Uterus (tissue), 2 donors: Measurements from ENCODE around the gene PTPRN2.

ENCODE experiments used
- POLR2A ChIP-seq, 2 donors: fragments of 450-650 bp; IDR thresholded peaks; one replicate each; pipeline ENCODE4 v1.6.1; 2016; ENCODE audit warnings: antibody characterized with exemption in 2 of 2, mild to moderate bottlenecking in 1 of 2, moderate library complexity in 1 of 2
- TF ChIP-seq, protein P1 (sequence below), 4 experiments: fragments of 200-600 bp in 2 of 4; fragments of 450-650 bp in 2 of 4; sonication (generic) in 2 of 4; IDR thresholded peaks; one replicate each; pipeline ENCODE4 v1.5.1; 2016 to 2019; ENCODE audit warnings: antibody characterized with exemption in 4 of 4, mild to moderate bottlenecking in 2 of 4, moderate library complexity in 1 of 4

DNA sequence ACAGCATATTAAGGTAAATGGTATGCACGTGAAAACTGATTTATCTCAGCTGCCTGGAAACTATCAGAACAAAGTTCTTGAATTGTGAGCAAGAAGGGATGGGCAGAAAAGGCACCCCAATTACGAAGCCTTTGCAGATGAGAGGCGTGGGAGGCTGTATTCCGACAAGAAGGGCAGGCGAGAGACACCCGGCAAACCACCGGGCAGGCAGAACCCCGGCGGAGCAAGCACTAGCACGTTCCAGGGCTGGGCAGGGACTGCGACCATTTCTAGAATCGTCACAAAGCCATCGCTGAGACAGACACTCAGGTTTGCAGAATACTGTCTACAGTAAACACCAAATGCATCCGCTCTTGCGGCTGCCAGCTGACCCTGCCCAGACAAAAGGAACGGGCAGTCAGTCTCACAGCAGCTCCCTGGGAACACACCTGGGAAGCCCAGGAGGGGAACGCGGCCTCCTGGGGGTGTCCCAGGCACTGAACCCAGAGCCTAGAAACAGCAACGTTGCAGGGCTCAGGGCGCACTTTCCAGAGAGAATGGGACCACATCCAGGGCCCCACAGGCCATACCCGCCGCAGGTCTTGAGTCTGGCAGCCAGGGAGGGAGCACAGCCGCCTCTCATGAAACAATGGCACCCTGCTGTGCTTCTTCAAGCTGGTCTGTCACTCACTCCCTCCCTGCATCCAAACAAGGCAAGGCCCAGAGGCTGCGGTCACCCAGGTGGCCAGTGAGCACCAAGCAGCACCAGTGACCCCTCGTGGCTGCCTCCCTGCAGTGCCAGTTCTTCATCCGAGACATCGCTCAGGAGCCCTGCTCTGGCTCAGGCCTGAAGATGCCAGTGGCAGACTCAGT, 261.9 kb downstream of the PTPRN2 start:
- TF ChIP-seq, protein P1, sequence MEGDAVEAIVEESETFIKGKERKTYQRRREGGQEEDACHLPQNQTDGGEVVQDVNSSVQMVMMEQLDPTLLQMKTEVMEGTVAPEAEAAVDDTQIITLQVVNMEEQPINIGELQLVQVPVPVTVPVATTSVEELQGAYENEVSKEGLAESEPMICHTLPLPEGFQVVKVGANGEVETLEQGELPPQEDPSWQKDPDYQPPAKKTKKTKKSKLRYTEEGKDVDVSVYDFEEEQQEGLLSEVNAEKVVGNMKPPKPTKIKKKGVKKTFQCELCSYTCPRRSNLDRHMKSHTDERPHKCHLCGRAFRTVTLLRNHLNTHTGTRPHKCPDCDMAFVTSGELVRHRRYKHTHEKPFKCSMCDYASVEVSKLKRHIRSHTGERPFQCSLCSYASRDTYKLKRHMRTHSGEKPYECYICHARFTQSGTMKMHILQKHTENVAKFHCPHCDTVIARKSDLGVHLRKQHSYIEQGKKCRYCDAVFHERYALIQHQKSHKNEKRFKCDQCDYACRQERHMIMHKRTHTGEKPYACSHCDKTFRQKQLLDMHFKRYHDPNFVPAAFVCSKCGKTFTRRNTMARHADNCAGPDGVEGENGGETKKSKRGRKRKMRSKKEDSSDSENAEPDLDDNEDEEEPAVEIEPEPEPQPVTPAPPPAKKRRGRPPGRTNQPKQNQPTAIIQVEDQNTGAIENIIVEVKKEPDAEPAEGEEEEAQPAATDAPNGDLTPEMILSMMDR (IDR thresholded peaks at IDR 0.05), result peak in 1 of 4 experiments; percentile 10
- TF ChIP-seq POLR2A (IDR thresholded peaks at IDR 0.05), result no peak
